Mucosa of descending colon (tissue), 3 donors: ENCODE data around the gene ELL2. TPM values are rescaled to one million over a fixed set of nuclear protein-coding genes. Genes with fewer than 3 reads are reported as not detected.

Experiments
- ATAC-seq: fragments of 200-7000 bp; cut with Tn5 transposase; one replicate; pipeline ENCODE4 v1.9.1; 2020; ENCODE audit warnings: mild to moderate bottlenecking, moderate library complexity
- DNase-seq, 3 donors: peaks; one replicate each; pipeline ENCODE4 v3.0.0-alpha.2; 2020
- H3K36me3 ChIP-seq: fragments of 200-600 bp; one replicate; pipeline ENCODE4 v1.8.0; 2021; ENCODE audit warnings: low read depth, mild to moderate bottlenecking
- H3K4me1 ChIP-seq: fragments of 200-600 bp; one replicate; pipeline ENCODE4 v1.8.0; 2021; ENCODE audit warnings: low read depth, mild to moderate bottlenecking
- H3K4me3 ChIP-seq: fragments of 200-600 bp; one replicate; pipeline ENCODE4 v1.8.0; 2021; ENCODE audit warnings: mild to moderate bottlenecking
- H3K9me3 ChIP-seq: fragments of 200-600 bp; one replicate; pipeline ENCODE4 v1.8.0; 2021; ENCODE audit warnings: mild to moderate bottlenecking
- intact Hi-C, 2 donors: fragments of 100-400 bp; cut with DNase I in 1 of 2; cut with micrococcal nuclease in 1 of 2; formaldehyde crosslinking; loops; one replicate each; pipeline versions ENCODE4 v1.11.0 to v1.11.1; 2022; cut with DNase I, micrococcal nuclease
- total RNA-seq, 3 donors: library from RNA; stranded (reverse); fragmentation: NEBNext Ultra II Directional in 2 of 3; extraction: Animal tissue kit (Norgen Biotek cat#: 25700) in 2 of 3; gene quantifications; one replicate each; pipeline versions ENCODE4 v1.2.1 to v1.2.4, GENCODE V29; 2021 to 2023
- TF ChIP-seq, protein P1 (sequence below): fragments of 200-600 bp; IDR thresholded peaks from one replicate; pipeline ENCODE4 v1.8.0; 2022; ENCODE audit warnings: antibody characterized with exemption, mild to moderate bottlenecking
- donor health status: DM: no; HTN: no; CAD: no; lungs with moderate emphysema.
- donor health status: DM: no; HTN: no; CAD: no.
- donor health status: DM: no; HTN: yes; CAD: no.

The ELL2 gene
- total RNA-seq, 3 donors from 2014 or later, result 26.9 to 42.7 (median 31.7) TPM

DNA sequence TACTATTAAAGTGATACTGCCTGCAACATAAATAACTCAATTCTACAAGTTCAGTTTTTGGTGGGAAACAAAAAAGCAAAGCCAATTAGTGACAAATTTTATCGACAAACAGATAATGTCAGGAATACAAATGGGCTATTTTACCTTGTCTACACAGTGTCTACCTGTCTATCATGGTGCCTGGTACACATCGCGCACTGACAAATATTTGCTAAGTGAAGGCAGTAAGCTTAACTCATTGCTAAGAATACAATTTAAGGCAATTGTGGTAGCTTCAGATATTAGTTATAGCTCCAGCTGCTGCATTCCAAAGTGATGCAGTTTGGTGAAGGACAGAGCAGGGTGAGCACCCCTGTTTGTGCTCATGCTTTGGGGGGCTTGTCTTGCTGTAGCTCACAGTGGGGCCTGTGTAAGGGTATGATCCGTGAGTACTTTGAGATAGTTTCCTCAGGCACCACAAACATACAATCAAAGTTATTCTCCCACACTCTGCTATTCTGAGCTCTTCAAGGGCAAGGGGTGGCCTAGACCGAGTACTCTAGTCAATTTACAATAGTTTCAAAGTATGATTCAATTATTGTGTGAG, 24.7 kb downstream of the ELL2 start:
- ATAC-seq, result no peak
- TF ChIP-seq, protein P1, sequence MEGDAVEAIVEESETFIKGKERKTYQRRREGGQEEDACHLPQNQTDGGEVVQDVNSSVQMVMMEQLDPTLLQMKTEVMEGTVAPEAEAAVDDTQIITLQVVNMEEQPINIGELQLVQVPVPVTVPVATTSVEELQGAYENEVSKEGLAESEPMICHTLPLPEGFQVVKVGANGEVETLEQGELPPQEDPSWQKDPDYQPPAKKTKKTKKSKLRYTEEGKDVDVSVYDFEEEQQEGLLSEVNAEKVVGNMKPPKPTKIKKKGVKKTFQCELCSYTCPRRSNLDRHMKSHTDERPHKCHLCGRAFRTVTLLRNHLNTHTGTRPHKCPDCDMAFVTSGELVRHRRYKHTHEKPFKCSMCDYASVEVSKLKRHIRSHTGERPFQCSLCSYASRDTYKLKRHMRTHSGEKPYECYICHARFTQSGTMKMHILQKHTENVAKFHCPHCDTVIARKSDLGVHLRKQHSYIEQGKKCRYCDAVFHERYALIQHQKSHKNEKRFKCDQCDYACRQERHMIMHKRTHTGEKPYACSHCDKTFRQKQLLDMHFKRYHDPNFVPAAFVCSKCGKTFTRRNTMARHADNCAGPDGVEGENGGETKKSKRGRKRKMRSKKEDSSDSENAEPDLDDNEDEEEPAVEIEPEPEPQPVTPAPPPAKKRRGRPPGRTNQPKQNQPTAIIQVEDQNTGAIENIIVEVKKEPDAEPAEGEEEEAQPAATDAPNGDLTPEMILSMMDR, result no peak
- no peaks in the 10 kb centered on the region for H3K4me1 ChIP-seq
- no peak for DNase-seq
- no peak overlapping the region for H3K4me3 ChIP-seq
- no peaks in the 10 kb centered on the region for H3K36me3 ChIP-seq
- intact Hi-C loops, result no loop called here
- no peaks in the 10 kb centered on the region for H3K9me3 ChIP-seq

DNA sequence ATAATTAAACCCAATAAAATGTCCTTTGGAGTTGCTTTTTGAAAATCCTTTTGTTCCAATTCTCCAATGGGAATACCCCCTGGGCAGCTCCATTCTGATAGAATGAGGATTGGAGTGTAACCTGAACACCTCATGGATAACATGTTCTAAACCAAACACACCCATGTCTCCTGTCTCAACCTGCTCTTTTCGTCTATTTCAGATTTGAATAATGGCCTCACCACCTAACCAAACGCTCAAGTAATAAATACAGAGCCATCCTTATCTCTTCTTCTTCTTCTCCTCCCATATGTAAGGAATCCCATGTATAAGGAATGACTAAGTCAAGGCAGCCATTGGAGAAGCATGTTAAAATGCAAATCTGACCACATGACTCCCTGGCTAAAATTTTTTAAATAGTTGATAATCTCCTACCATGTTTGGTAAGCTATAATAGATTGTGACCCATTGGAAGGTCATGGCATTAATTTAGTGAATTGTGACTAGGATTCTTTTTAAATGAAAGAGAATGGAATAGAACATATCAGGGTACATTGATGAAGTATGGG, 26.0 kb downstream of the ELL2 start:
- ATAC-seq, result no peak
- H3K4me1 ChIP-seq, result no peaks in the 10 kb centered on the region
- no peaks in the 10 kb centered on the region for H3K9me3 ChIP-seq
- DNase-seq, result no peak
- TF ChIP-seq, protein P1, result no peak
- no peak overlapping the region for H3K4me3 ChIP-seq
- H3K36me3 ChIP-seq, result no peaks in the 10 kb centered on the region
- intact Hi-C loops, result no loop called here

DNA sequence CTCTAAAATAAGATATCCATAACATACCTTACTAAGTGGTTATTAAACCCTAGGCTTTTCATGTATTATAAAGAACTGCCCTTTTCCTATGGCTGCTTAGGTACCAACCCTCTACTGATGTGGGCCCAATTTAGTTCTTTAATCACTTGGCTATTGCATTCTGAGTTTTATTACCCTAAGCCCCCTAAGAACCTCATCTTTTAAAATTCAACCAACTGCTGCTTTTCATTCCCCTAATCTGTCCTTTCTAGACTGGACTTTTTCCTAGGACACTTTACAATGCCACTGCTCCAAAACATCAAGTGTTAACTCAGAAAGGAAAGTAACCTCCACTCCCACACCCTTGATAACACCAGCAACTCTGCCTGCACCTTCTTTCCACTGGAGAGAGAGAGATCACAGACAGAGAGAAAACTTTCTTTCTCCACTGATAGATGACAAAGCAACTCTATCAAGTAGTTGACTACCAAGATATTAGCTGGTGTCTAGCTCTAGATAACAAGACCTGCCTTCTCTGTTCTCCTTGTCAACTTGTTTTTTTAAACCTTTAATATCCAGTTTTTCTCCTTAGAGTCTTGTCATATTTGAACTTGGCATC, 27.3 kb downstream of the ELL2 start:
- H3K4me3 ChIP-seq, result no peak overlapping the region
- no peaks in the 10 kb centered on the region for H3K36me3 ChIP-seq
- no peaks in the 10 kb centered on the region for H3K4me1 ChIP-seq
- TF ChIP-seq, protein P1, result no peak
- no peaks in the 10 kb centered on the region for H3K9me3 ChIP-seq
- DNase-seq (no peak), ATAC-seq (no peak)
- intact Hi-C loops, result no loop called here

DNA sequence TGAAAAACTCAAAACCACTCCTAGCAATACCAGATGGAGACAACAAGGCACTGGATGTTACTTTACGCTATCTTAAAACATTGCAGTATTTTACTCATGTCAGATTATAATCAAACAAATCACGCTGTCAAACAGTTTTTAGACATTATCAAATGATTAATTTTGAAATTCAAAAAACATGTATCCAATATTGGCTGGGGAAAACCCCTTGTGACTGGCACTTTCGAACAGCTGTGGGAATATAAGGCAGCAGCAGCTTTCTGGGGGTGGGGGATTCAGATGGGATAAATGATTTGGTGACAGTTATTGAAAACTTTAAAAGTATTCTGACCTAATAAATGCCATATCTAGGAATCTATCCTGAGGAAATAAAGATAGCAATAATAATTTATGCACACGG, 28.7 kb downstream of the ELL2 start:
- Histone ChIP-seq H3K36me3 (no peaks in the 10 kb centered on the region), H3K4me1 (no peaks in the 10 kb centered on the region), H3K9me3 (no peaks in the 10 kb centered on the region), H3K4me3 (no peak overlapping the region)
- ATAC-seq (no peak), DNase-seq (no peak)
- intact Hi-C loops, result no loop called here
- TF ChIP-seq, protein P1, result no peak

DNA sequence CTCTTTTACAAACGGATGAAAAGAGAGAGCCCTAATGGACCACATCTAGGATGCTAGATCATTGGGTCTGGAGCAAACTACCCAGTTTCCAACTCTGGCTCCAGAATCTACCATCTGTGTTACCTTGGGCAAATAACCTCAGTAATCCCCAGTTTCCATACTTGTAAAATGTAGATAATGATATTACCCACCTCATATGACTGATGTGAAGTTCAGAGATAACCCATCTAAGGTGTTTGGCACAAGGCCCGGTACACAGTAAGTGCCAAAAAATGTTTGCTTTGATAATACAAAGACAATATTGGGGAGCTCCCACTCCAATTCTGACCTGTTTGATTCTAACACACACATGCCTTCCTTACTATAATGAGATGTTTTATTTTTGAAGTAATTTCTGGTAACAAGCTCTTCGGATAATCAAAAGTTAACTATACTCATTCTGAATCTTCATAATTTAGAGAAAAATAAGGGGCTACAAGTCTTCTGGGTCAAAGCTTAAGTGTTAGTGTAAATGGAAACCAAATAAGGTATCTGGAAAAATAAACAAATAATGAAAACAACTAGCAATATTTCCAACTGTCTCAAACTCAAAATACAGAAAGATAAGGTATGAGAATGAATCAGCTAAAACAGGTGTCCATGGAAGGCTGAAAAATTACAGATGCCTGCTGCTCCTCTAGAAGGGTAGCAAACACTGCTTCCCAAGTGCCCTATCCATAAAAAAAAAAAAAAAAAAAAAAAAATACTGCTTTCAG, 30.4 kb downstream of the ELL2 start:
- H3K4me1 ChIP-seq, result no peaks in the 10 kb centered on the region
- ATAC-seq, result no peak
- DNase-seq, result no peak
- intact Hi-C loops, result no loop called here
- no peaks in the 10 kb centered on the region for H3K36me3 ChIP-seq
- no peaks in the 10 kb centered on the region for H3K9me3 ChIP-seq
- TF ChIP-seq, protein P1, result no peak
- no peak overlapping the region for H3K4me3 ChIP-seq
